Neuron (in vitro differentiated cells): ENCODE data around the gene MAP9.
"Not testable (repeated sequence)": the region's sequence is repeated elsewhere in the genome, so short reads cannot be mapped to it uniquely, and the experiment has no call there.

Source experiments
- H2AFZ ChIP-seq: one replicate; pipeline ENCODE4 v1.6.1; 2013; ENCODE audit warnings: low read depth, mild to moderate bottlenecking, inconsistent platforms, low read length, moderate library complexity
- H3K27me3 ChIP-seq: one replicate; pipeline ENCODE4 v1.6.1; 2013; ENCODE audit warnings: low read length; ENCODE audit not compliant: insufficient read depth
- H3K36me3 ChIP-seq: one replicate; pipeline ENCODE4 v1.6.1; 2013; ENCODE audit warnings: low read length; ENCODE audit not compliant: insufficient read depth
- H3K4me1 ChIP-seq: one replicate; pipeline ENCODE4 v1.6.1; 2013; ENCODE audit warnings: low read length; ENCODE audit not compliant: insufficient read depth
- H3K4me3 ChIP-seq: 2 replicates; pipeline ENCODE4 v1.5.1; 2013; ENCODE audit warnings: mild to moderate bottlenecking, low read length, moderate library complexity
- H3K9me3 ChIP-seq: one replicate; pipeline ENCODE4 v1.6.1; 2013; ENCODE audit warnings: low read length

Gene MAP9

GRCh38 chr4:155376387-155377268, at the start of gene MAP9:
TSS of gene MAP9 (minus strand) at chr4:155376965. CDS start at chr4:155375850, 1,115 bp downstream.
- H3K27me3 ChIP-seq, result no peaks in the 10 kb centered on the region
- peaks cover 13% of the 10 kb centered on the region for H3K4me1 ChIP-seq
- H3K36me3 ChIP-seq, result peaks cover 7% of the 10 kb centered on the region
- H3K4me3 ChIP-seq, result peak within 1 kb of the TSS; percentile 71
- H2AFZ ChIP-seq, result peak within 1 kb of the TSS; percentile 65
- H3K9me3 ChIP-seq, result no peaks in the 10 kb centered on the region

GRCh38 chr4:155424778-155425177, 48.0 kb upstream of the MAP9 start:
- not testable (repeated sequence) for H2AFZ ChIP-seq, H3K4me3 ChIP-seq, H3K9me3 ChIP-seq, H3K27me3 ChIP-seq, H3K36me3 ChIP-seq, H3K4me1 ChIP-seq

- H3K4me3 ChIP-seq, result no peak overlapping the region
- H3K36me3 ChIP-seq, result no peaks in the 10 kb centered on the region
- peaks cover 3% of the 10 kb centered on the region for H3K9me3 ChIP-seq
- H3K27me3 ChIP-seq, result no peaks in the 10 kb centered on the region
- no peak overlapping the region for H2AFZ ChIP-seq
- H3K4me1 ChIP-seq, result no peaks in the 10 kb centered on the region
These were observed 46.9 kb upstream of the MAP9 start for GRCh38 chr4:155423671-155424070.

- no peaks in the 10 kb centered on the region for H3K4me1 ChIP-seq
- H3K27me3 ChIP-seq, result no peaks in the 10 kb centered on the region
- no peak overlapping the region for H2AFZ ChIP-seq
- H3K36me3 ChIP-seq, result no peaks in the 10 kb centered on the region
- H3K4me3 ChIP-seq, result no peak overlapping the region
- no peaks in the 10 kb centered on the region for H3K9me3 ChIP-seq
These were observed 42.5 kb upstream of the MAP9 start for GRCh38 chr4:155419266-155419665.

GRCh38 chr4:155415662-155416061, 38.9 kb upstream of the MAP9 start:
- Histone ChIP-seq H3K27me3 (no peaks in the 10 kb centered on the region), H3K9me3 (no peaks in the 10 kb centered on the region), H3K4me3 (no peak overlapping the region), H3K36me3 (no peaks in the 10 kb centered on the region), H2AFZ (no peak overlapping the region), H3K4me1 (no peaks in the 10 kb centered on the region)

GRCh38 chr4:155413451-155413850, 36.7 kb upstream of the MAP9 start:
- Histone ChIP-seq H2AFZ (no peak overlapping the region), H3K4me3 (no peak overlapping the region), H3K4me1 (no peaks in the 10 kb centered on the region), H3K9me3 (no peaks in the 10 kb centered on the region), H3K27me3 (no peaks in the 10 kb centered on the region), H3K36me3 (no peaks in the 10 kb centered on the region)

GRCh38 chr4:155411546-155411945, 34.8 kb upstream of the MAP9 start:
- Histone ChIP-seq H3K27me3 (no peaks in the 10 kb centered on the region), H2AFZ (no peak overlapping the region), H3K9me3 (no peaks in the 10 kb centered on the region)

GRCh38 chr4:155408796-155409195, 32.0 kb upstream of the MAP9 start:
- Histone ChIP-seq H3K9me3 (no peaks in the 10 kb centered on the region), H3K4me1 (no peaks in the 10 kb centered on the region), H3K36me3 (no peaks in the 10 kb centered on the region), H3K4me3 (no peak overlapping the region), H2AFZ (no peak overlapping the region), H3K27me3 (no peaks in the 10 kb centered on the region)

More at GRCh38 chr4:155411546-155411945, 34.8 kb upstream of the MAP9 start:
- Histone ChIP-seq H3K4me3 (no peak overlapping the region), H3K36me3 (no peaks in the 10 kb centered on the region), H3K4me1 (no peaks in the 10 kb centered on the region)

GRCh38 chr4:155407480-155407879, 30.7 kb upstream of the MAP9 start:
- no peak overlapping the region for H3K4me3 ChIP-seq

GRCh38 chr4:155405059-155405458, 28.3 kb upstream of the MAP9 start:
- no peaks in the 10 kb centered on the region for H3K9me3 ChIP-seq

More at GRCh38 chr4:155407480-155407879, 30.7 kb upstream of the MAP9 start:
- Histone ChIP-seq H2AFZ (no peak overlapping the region), H3K9me3 (no peaks in the 10 kb centered on the region), H3K4me1 (no peaks in the 10 kb centered on the region), H3K36me3 (no peaks in the 10 kb centered on the region), H3K27me3 (no peaks in the 10 kb centered on the region)

GRCh38 chr4:155403886-155404285, 27.1 kb upstream of the MAP9 start:
- H3K27me3 ChIP-seq, result no peaks in the 10 kb centered on the region
- H3K4me1 ChIP-seq, result no peaks in the 10 kb centered on the region
- no peaks in the 10 kb centered on the region for H3K36me3 ChIP-seq
- no peak overlapping the region for H3K4me3 ChIP-seq
- H2AFZ ChIP-seq, result no peak overlapping the region
- H3K9me3 ChIP-seq, result no peaks in the 10 kb centered on the region

More at GRCh38 chr4:155405059-155405458, 28.3 kb upstream of the MAP9 start:
- Histone ChIP-seq H2AFZ (no peak overlapping the region), H3K4me1 (no peaks in the 10 kb centered on the region), H3K4me3 (no peak overlapping the region), H3K27me3 (no peaks in the 10 kb centered on the region), H3K36me3 (no peaks in the 10 kb centered on the region)

- Histone ChIP-seq H3K27me3 (no peaks in the 10 kb centered on the region), H3K4me1 (no peaks in the 10 kb centered on the region), H3K9me3 (no peaks in the 10 kb centered on the region), H3K36me3 (no peaks in the 10 kb centered on the region), H3K4me3 (no peak overlapping the region), H2AFZ (no peak overlapping the region)
These were observed 26.2 kb upstream of the MAP9 start for GRCh38 chr4:155402941-155403340.

- Histone ChIP-seq H3K4me1 (no peaks in the 10 kb centered on the region), H3K9me3 (no peaks in the 10 kb centered on the region), H2AFZ (no peak overlapping the region), H3K36me3 (no peaks in the 10 kb centered on the region), H3K27me3 (no peaks in the 10 kb centered on the region), H3K4me3 (no peak overlapping the region)
These were observed 24.1 kb upstream of the MAP9 start for GRCh38 chr4:155400893-155401292.
